GM19438 (cell line): ENCODE measurements around the gene TSPAN1.

Source experiments
- ATAC-seq: cut with Tn5 transposase; IDR thresholded peaks from one replicate; pipeline ENCODE4 v1.9.1; 2021; ENCODE audit warnings: low read depth; ENCODE audit not compliant: unreplicated experiment

The TSPAN1 gene, protein sequence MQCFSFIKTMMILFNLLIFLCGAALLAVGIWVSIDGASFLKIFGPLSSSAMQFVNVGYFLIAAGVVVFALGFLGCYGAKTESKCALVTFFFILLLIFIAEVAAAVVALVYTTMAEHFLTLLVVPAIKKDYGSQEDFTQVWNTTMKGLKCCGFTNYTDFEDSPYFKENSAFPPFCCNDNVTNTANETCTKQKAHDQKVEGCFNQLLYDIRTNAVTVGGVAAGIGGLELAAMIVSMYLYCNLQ

DNA sequence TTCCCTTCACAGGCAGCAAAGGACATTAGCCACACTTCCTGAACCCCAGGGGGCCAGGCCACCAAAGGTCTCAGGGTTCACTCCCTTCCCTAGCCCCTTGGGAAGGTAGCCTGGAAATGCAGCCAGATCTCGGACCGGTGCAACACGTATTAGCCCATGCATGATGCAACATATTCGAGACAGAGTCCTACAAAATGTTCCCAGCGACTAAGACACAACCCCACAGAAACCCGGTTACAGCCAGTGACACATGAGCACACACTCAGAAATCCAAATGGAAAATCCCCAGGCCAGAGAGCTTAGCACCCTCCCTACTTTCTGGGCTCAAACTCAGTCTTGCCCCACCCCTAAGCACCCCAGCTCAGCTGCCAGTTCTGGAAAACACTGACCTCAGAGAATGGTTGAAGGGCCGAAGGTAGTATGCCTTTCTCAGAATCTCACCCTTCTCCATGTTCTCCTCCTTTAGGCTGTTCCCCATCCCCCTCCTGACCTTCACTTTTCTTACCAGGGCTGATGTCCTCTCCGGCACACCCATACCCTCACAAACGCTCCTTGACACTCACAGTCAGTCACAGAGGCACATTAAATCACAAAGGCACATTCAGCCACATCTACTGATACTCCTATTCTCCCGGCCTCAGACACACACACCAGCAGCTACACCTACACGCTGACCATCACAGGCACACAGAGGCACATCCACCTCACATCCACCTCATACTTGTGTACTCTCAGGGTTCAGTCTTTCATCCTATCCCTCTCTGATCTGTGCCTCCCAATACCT lies at the start of gene TSPAN1:
TSS of gene TSPAN1 (plus strand) at position 640 of the 784 bp plus-strand sequence. CDS start 6,021 bp downstream, outside the sequence.
- no peak for ATAC-seq

DNA sequence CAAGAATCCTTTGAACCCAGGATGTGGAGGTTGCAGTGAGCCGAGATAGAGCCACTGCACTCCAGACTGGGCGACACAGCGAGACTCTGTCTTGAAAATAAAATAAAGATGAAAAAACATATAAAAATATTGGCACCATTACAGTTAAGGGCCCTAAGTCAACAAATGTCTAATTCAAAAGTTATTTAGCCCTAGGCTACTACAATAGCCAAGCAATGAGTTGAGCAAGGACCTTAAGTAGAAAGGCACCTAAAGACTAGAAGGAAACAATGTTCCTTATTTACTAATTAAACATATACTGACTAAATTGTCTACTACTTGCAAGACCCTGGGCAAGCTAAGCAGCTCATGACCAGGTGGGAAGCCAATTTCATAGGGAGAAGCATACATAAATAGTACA lies 46.5 kb upstream of the TSPAN1 start:
- ATAC-seq: no peak

DNA sequence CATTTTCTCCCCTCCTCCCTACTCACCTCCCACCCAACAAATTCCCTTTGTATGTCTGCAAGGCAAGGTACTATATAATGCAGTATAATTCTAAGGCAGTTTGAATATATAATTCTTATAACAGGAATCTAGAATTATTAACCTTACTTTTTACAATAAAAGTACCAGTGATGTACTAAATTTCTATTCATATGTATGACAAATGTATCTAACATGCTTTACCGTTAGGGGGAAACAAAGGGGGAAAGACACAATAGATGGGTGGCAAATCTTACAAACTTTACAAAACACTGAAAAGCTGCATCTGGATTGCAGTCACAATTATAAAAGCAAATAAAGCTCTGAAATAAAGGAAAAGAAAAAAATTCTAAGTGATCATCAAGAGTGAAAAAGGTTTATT lies 44.8 kb upstream of the TSPAN1 start:
- ATAC-seq: no peak

DNA sequence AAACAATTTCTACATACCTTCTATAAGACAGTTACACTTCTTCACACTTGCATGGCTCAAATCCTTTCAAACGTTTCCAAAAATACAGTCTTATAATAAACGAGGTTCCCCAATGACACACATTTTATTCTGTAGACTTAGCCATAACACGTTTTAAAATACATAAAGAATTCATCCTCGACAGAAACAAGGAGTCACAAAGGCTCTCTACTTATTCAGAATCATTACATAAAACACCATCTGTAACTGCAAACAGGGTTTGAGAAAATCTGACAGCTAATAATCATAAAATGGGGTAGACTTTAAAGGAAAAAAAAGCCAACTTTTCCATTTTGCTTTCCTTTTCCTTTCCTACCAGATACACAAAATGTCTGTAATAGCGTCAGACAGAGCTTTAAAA lies 44.3 kb upstream of the TSPAN1 start:
- no peak for ATAC-seq

DNA sequence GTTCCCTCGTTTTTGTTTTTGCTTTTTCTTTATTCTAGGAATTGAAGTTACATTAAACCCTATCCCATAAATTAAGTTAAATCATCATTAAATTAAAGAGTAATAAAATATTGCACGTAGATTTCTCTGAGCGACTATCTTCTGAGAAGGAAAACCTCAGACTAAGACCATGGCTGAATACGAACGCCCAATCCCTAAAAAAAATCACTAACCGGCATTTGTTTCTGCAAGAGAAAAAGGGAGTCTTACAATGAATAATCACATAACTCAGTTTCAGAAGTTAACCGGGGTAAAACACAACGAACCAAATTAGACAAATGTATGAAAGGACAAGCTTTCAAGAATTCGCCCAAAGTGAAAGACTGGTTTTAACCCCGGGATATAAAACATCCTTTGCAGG lies 43.8 kb upstream of the TSPAN1 start:
- no peak for ATAC-seq

DNA sequence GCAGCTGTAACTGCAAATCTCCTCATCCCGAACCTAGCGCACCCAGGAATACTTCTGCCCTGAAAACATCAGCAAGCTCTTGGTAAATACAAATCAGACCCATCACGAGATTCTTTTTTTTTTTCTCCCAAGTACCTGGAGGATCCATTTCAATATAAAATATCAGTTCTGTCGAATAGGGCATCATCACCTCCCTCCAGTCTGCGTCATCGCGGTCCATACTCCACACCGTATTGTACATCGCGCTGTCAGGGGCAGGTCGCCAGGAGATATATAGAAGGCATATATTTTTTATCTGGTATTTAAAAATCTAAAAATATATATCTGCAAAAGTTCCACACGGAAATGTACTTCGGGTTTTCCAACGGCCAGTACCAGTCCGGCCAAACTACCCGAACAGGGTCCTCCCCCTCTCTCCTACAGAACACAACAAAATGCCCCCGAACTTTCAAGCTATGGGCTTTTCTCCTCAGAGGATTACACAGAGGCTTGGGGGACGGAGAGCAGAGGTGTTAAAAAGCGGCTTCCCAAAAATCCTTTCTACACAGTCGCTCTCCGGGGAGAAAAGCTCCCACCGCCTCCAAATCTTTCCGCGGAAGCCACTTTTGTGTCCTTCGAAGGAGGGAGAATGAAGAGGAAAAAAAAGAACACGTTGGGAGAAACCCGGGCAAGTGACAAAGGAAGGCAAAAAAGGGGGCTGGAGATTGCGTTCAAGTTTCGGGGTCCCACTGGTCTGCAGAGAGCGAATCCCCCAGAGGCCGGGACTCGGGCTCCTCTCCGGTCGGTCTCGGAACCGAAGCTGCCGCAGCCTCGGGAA lies 43.0 kb upstream of the TSPAN1 start:
- ATAC-seq: no peak

DNA sequence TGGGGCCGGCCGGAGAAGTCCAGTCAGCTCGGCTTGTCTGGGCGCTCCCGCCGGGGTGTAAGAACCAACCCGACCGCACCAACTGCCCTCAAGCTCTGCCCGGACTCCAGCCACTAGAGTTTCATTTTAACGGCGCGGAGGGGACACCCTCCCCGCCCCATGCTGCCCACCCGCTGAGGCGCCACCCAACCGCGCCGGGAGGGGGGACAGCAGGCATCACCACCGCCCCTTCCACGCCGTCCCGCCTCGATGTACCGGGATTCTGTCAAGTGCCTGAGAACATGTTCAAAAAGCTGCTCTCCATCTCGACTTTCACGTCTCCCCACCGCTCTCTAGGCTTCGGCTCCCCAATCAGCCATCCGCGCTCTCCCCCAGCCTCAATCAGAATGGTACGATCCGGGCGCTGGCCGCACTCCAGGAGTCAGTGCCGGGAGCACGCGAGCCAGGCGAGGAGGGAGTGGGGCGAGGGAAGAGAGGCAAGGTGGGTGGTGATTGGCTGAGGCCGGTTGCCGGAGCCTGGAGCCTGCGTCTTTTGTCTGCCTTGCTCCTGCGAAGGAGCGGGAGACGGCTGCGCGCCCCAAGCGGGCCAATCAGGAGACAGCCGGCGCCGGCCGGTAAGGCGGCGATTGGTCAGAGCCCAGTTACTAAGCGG lies 42.2 kb upstream of the TSPAN1 start, which contains the start of gene PIK3R3:
TSS of gene PIK3R3 (minus strand) at position 101 of the 652 bp plus-strand sequence. CDS start 677 bp downstream, outside the sequence.
- peak; percentile 88 for ATAC-seq

DNA sequence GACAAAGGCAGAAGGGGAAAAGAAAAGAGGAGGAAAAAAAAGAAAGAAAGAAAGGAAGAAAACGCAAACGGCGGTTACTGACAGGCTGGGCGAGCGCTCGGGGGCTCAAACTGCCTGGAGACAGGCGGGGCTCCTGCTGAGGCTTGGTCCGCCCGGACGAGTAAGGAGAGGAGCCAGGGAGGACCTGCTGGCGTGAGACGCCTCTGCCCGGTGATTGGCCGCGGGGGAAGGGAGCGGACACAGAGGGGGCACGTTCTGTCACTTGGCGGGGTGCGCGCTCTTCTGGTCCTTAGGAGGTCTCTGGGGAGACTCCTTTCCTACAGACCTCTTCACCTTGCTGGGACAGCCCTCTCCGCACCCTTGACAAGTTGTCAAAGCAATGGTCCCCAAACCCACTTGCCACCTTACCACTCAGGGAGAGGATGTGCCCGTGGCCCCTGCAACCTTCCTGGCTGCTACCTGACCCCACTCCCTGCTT lies 41.7 kb upstream of the TSPAN1 start:
- ATAC-seq: peak; percentile 41

DNA sequence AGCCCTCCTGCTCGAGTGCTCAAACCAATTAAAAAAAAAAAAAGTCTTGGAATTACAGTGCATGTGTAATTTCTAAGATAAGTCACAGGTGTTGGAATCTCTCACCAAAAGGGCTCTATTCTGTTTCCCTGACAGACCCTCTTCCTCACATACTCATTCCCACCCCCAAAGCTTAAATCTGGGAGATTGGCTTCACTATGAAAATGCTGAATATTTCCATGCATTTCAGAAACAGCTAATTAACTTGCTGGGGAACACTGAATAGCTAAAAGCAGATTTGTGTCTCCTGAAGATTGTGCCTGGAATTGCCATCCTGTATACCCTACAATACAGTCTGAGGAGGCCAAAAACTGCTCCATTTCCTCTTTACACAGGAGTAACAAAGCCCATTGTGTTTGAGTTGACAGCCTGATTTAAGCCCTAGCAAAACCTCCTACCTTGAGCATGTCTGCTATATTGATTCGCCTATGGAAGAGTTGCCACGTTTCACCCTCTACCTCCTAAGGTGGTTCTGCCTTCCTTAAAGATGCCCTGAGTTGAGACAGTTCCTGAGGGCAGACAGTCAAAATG lies 41.0 kb upstream of the TSPAN1 start:
- ATAC-seq: no peak

DNA sequence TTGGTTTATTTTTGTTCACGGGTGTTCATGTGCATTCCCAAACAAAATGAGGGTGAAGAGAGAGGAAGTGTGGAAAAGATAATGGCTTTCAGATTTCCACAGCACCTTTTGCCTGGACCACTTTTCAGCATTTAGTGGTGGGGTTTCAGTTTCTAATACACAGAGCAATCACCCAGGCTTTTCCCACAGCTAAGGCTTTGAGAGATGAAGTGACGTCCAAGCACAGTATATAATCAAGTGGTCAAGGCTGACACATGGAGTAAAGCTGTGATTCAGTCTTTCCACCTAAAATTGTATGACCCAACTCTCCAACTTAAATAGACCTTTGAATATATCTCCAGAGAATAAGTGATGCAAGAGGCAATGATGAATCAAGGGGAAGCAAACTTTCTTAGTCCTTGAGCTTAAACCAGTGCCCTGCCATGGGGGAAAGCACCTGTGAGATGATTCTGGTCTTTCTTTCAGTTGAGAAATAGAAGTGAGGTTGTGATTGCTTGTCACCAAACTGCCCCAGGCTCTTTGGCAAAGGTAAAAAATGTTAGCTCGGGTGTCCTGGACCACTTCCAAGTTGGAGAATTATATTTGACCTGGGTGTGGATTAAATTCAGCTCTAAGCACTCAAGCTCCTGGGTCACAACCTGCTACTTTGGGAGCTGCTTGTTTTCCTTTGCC lies 40.1 kb upstream of the TSPAN1 start:
- ATAC-seq: no peak

DNA sequence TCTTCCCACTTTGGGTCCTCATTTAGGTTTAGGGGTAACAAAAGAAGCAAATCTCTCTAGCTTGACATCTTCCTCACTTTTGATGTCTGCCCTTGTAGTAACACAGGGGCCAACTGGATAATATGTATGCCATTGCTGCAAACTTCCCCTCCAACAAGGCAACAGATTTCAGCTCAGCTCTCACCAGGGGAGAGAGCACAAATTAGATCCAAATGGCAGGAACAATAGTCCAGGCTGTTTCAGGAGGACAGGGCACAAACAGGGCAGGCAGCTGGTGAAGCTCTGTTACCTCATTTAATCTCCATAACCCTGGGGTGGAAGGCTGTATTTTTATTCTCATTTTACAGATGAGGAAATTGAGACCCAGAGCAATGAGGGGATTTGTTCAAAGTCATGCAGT lies 38.2 kb upstream of the TSPAN1 start:
- ATAC-seq: no peak

DNA sequence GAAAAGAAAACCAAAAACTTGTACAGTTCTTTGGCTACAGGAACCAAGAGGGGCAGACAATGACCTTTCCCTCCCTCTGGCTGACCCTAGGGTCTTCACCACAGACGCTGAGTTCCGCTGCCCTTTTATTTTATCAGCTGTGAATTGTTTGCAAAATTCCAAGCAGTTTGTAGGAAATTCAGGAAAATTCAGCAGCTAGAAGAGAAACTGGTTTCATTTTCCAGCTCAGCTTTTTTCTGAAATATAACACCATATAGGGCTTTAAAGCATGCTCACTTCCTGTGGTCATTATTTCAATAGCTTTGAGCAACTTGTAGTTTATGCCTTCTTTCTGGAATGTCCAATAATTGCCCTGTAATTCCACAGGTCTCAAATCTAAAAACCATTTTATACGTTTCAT lies 37.0 kb upstream of the TSPAN1 start:
- no peak for ATAC-seq

DNA sequence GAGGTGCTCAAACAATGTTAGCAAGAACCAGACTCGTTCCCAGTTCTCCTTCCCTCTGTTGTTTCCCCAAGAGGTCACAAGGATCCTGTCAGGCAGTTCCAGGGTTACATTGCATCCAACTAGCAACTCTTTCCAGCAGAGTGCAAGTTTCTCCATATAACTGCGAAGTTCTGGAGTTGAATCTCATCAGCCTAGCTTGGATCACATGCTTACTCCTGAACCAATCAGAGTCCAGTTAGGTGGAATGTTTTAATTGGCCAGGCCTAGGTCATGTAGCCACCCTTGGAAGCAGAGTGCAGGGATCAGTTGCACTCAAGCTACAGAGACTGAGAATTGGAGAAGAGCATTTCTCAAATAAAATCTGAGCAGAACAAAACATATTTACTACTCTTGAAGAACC lies 26.6 kb upstream of the TSPAN1 start:
- no peak for ATAC-seq

DNA sequence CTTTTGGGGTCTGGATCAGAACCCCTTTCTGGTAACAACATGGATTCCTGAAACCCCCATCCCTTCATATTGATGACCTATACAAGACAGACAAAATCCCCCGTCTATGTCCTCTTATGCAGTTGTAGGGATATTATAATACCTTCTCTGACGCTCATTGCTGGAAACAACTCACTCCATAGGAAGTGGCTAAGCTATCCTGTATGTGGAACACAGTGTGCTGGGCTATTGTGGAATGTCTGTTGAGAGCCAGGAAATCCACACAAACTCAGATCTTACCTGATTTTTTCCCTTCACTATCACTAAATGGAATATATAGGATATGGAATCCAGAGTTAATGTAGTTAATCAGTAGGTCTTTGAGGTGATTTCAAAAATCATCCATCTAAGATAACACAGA lies 24.8 kb upstream of the TSPAN1 start:
- ATAC-seq: no peak

DNA sequence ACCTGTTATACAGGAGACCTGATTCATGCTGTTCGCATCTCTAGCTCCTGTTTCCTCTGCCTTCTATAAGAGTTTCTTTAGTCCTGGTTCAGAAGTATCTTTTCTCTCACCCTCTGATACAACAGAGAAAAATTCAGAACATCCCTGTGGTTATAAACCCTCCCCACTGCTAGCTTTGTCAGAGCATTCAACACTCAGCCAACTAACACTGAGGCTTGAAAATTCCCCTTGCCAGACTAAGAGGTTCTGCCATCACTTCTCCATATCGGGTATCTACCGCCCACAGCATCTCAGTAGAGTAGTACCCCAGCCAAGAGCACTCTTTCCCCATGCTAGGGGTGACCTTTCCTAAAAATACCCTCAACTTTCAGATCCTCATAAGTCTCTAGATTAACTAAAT lies 22.9 kb upstream of the TSPAN1 start:
- ATAC-seq: no peak

DNA sequence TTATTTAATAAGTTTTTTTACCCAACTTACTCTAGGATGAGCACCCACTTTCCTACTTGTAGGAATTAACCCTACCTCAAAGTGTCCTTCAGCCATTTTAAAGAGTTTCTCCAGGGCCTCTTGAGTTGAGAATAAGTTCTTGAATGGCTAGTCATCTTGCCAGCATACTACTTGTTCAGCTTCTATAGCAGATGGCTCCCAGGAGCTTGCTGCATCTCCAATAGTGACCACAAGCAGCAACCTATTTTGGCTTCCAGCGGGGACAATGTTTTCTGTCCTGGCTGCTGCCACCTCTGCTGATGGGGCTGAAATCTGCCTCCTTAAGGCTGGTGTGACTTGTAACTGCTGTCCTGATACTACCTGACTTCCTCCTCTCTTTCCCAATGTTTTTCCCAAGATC lies 21.7 kb upstream of the TSPAN1 start:
- no peak for ATAC-seq

DNA sequence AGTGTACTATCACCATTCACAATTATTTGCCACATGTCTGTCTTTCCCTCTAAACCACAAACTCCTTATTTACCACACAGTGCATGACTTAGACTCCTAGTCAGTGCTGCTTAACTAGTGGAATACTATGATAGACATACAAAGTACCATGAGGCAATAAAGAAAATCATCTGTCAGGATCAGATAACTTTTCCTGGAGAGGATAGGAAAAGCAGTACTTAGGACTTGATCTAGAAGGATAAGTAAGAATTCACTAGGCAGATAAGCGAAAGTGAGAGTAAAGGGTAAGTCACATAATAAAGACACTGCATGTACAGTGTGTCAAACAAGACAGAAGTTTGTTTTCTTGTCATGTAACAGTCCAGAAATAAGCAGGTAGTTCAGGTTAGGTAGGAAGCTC lies 21.2 kb upstream of the TSPAN1 start:
- ATAC-seq: no peak

DNA sequence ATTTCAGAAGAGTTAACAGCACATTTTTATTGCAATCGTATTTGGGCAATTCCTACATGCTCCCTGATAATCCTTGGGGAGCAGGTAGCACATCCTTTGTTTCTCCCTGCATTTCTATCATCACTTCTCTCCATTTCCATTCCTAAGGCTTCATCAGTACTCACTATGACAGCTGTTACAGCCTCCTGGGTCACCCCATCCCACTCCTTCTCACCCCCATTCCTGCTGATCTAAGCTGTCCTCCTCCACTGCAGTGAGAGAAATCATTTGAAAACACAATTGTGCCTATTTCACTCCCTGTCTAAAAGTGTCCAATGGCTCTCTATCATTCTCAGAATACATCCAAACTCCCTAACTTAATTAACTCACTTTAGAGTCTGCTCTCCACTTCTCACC lies 17.0 kb upstream of the TSPAN1 start:
- no peak for ATAC-seq

DNA sequence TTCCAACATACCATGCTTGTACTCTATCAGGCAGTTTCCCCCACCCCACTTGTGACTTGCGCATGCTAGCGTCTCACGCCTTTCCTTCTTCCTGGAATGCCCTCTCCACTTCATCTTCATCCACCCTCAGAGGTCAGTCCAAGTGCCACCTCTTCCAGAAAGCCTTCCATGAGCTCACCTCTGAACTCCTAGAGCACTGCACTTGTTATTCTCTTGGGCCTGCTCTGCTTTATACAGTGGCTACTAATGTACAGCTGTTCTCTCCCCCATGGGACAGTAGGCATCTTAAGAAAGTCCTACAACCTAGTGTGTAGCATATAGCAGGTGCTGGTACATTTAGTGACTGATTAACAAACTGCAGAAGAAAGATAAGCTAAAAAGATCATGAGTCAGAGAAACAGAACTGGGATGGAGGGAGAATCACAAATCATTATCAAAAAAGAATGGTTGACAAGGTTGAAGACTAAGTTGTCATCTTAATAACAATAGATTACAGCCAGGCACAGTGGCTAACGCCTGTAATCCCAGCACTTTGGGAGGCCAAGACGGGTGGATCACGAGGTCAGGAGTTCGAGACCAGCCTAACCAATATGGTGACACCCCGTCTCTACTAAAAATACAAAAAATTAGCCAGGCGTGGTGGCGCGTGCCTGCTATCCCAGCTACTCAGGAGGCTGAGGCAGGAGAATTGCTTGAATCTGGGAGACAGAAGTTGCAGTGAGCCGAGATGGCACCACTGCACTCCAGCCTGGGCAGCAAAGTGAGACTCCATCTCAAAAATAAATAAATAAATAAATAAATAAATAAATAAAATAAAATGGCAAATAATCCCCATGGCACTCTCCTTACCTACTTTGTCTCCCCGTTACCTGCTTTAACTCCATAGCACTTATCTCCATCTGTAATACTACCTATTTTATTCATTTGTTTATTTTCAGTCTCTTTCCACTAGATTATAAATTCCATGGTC lies 16.3 kb upstream of the TSPAN1 start:
- ATAC-seq: peak; percentile 84
